Activated CD4-positive, alpha-beta T cell treated with anti-CD3 and anti-CD28 coated beads, Interleukin-2, amount 10 ng/mL, durations not matched to agents 24 days and 14 days (primary cell): ENCODE measurements around the gene PDLIM1. TPM values are rescaled to one million over a fixed set of nuclear protein-coding genes. Genes with fewer than 3 reads are reported as not detected.

Experiments
- DNase-seq: peaks from one replicate; pipeline ENCODE4 v3.0.0; 2022
- H3K27ac Mint-ChIP-seq: one replicate; pipeline ENCODE4 v1.8.0; 2022; ENCODE audit warnings: mild to moderate bottlenecking, mixed read lengths
- H3K27me3 Mint-ChIP-seq: one replicate; pipeline ENCODE4 v1.8.0; 2022; ENCODE audit warnings: mixed read lengths
- H3K36me3 Mint-ChIP-seq: one replicate; pipeline ENCODE4 v1.8.0; 2022; ENCODE audit warnings: low read depth, mild to moderate bottlenecking, mixed read lengths
- H3K4me1 Mint-ChIP-seq: one replicate; pipeline ENCODE4 v1.8.0; 2021; ENCODE audit warnings: mixed read lengths
- H3K4me3 Mint-ChIP-seq: one replicate; pipeline ENCODE4 v1.8.0; 2022; ENCODE audit warnings: mild to moderate bottlenecking, moderate library complexity, mixed read lengths
- H3K9me3 Mint-ChIP-seq: one replicate; pipeline ENCODE4 v1.8.0; 2021; ENCODE audit warnings: mixed read lengths
- intact Hi-C: fragments of 100-400 bp; cut with micrococcal nuclease; formaldehyde crosslinking; loops from one replicate; pipeline ENCODE4 v1.15.1; 2023
- total RNA-seq: library from RNA; stranded (reverse); gene quantifications from 2 replicates; pipeline ENCODE4 v1.2.3, GENCODE V29; 2022

The PDLIM1 gene
- total RNA-seq = 3.1 and 3.2 TPM in 2 replicates

- peak within 1 kb of the TSS; percentile 81 for H3K4me3 Mint-ChIP-seq
- intact Hi-C loops = loop anchor here (2.0 kb wide), 1 partner anchor 46 kb away; no protein-coding TSS in a partner anchor
- no peaks in the 10 kb centered on the region for H3K36me3 Mint-ChIP-seq
- H3K27me3 Mint-ChIP-seq = peaks cover 40% of the 10 kb centered on the region
- peak; percentile 89 for DNase-seq
- peak within 1 kb of the TSS; percentile 71 for H3K27ac Mint-ChIP-seq
- peaks cover 31% of the 10 kb centered on the region for H3K4me1 Mint-ChIP-seq
- H3K9me3 Mint-ChIP-seq = no peaks in the 10 kb centered on the region
These were observed at the start of gene PDLIM1 for GRCh38 chr10:95290461-95291364. PDLIM1 (minus strand) TSS chr10:95291003; CDS start chr10:95290915, 88 bp downstream.

- H3K4me3 Mint-ChIP-seq = no peak overlapping the region
- no peak for DNase-seq
- H3K4me1 Mint-ChIP-seq = no peaks in the 10 kb centered on the region
- intact Hi-C loops = no loop called here
- no peaks in the 10 kb centered on the region for H3K27me3 Mint-ChIP-seq
- no peaks in the 10 kb centered on the region for H3K36me3 Mint-ChIP-seq
- H3K27ac Mint-ChIP-seq = no peak overlapping the region
- no peaks in the 10 kb centered on the region for H3K9me3 Mint-ChIP-seq
These were observed 49.1 kb upstream of the PDLIM1 start for GRCh38 chr10:95339863-95340262.

GRCh38 chr10:95337423-95338160 is 46.8 kb upstream of the PDLIM1 start:
- H3K9me3 Mint-ChIP-seq = no peaks in the 10 kb centered on the region
- H3K4me1 Mint-ChIP-seq = no peaks in the 10 kb centered on the region
- no peaks in the 10 kb centered on the region for H3K27me3 Mint-ChIP-seq
- H3K4me3 Mint-ChIP-seq = no peak overlapping the region
- H3K27ac Mint-ChIP-seq = no peak overlapping the region
- no peaks in the 10 kb centered on the region for H3K36me3 Mint-ChIP-seq
- intact Hi-C loops = no loop called here
- DNase-seq = no peak

GRCh38 chr10:95336702-95337101 is 45.9 kb upstream of the PDLIM1 start:
- Mint-ChIP-seq H3K27me3 (no peaks in the 10 kb centered on the region), H3K4me1 (no peaks in the 10 kb centered on the region), H3K27ac (no peak overlapping the region), H3K9me3 (no peaks in the 10 kb centered on the region), H3K36me3 (no peaks in the 10 kb centered on the region), H3K4me3 (no peak overlapping the region)
- DNase-seq = no peak
- intact Hi-C loops = no loop called here

GRCh38 chr10:95335933-95336699 is 45.3 kb upstream of the PDLIM1 start:
- intact Hi-C loops = no loop called here
- H3K27me3 Mint-ChIP-seq = no peaks in the 10 kb centered on the region
- H3K4me3 Mint-ChIP-seq = no peak overlapping the region
- no peaks in the 10 kb centered on the region for H3K36me3 Mint-ChIP-seq
- H3K27ac Mint-ChIP-seq = no peak overlapping the region
- DNase-seq = no peak
- H3K4me1 Mint-ChIP-seq = no peaks in the 10 kb centered on the region
- no peaks in the 10 kb centered on the region for H3K9me3 Mint-ChIP-seq

- no peaks in the 10 kb centered on the region for H3K4me1 Mint-ChIP-seq
- no peaks in the 10 kb centered on the region for H3K27me3 Mint-ChIP-seq
- intact Hi-C loops = no loop called here
These were observed 44.0 kb upstream of the PDLIM1 start for GRCh38 chr10:95334805-95335144.

GRCh38 chr10:95333997-95334804 is 43.4 kb upstream of the PDLIM1 start:
- no peak for DNase-seq

More at GRCh38 chr10:95334805-95335144, 44.0 kb upstream of the PDLIM1 start:
- Mint-ChIP-seq H3K36me3 (no peaks in the 10 kb centered on the region), H3K27ac (no peak overlapping the region), H3K9me3 (no peaks in the 10 kb centered on the region), H3K4me3 (no peak overlapping the region)
- DNase-seq = no peak

GRCh38 chr10:95332666-95333249 is 42.0 kb upstream of the PDLIM1 start:
- Mint-ChIP-seq H3K4me3 (no peak overlapping the region), H3K4me1 (no peaks in the 10 kb centered on the region), H3K36me3 (no peaks in the 10 kb centered on the region), H3K9me3 (no peaks in the 10 kb centered on the region), H3K27me3 (no peaks in the 10 kb centered on the region), H3K27ac (no peak overlapping the region)
- no peak for DNase-seq
- intact Hi-C loops = no loop called here

More at GRCh38 chr10:95333997-95334804, 43.4 kb upstream of the PDLIM1 start:
- no peaks in the 10 kb centered on the region for H3K36me3 Mint-ChIP-seq
- intact Hi-C loops = no loop called here
- H3K27me3 Mint-ChIP-seq = no peaks in the 10 kb centered on the region
- no peaks in the 10 kb centered on the region for H3K4me1 Mint-ChIP-seq
- no peak overlapping the region for H3K27ac Mint-ChIP-seq
- H3K4me3 Mint-ChIP-seq = no peak overlapping the region
- no peaks in the 10 kb centered on the region for H3K9me3 Mint-ChIP-seq

GRCh38 chr10:95331596-95332130 is 40.9 kb upstream of the PDLIM1 start:
- Mint-ChIP-seq H3K27me3 (no peaks in the 10 kb centered on the region), H3K36me3 (no peaks in the 10 kb centered on the region), H3K4me3 (no peak overlapping the region), H3K4me1 (no peaks in the 10 kb centered on the region), H3K9me3 (no peaks in the 10 kb centered on the region), H3K27ac (no peak overlapping the region)
- no peak for DNase-seq
- intact Hi-C loops = no loop called here

- H3K27me3 Mint-ChIP-seq = peaks cover under 1% of the 10 kb centered on the region
- no peaks in the 10 kb centered on the region for H3K9me3 Mint-ChIP-seq
- intact Hi-C loops = no loop called here
- no peak for DNase-seq
- no peak overlapping the region for H3K27ac Mint-ChIP-seq
- no peaks in the 10 kb centered on the region for H3K4me1 Mint-ChIP-seq
- no peaks in the 10 kb centered on the region for H3K36me3 Mint-ChIP-seq
- no peak overlapping the region for H3K4me3 Mint-ChIP-seq
These were observed 40.2 kb upstream of the PDLIM1 start for GRCh38 chr10:95330966-95331453.

- Mint-ChIP-seq H3K4me3 (no peak overlapping the region), H3K27ac (no peak overlapping the region), H3K36me3 (no peaks in the 10 kb centered on the region), H3K4me1 (no peaks in the 10 kb centered on the region), H3K27me3 (peaks cover 7% of the 10 kb centered on the region), H3K9me3 (no peaks in the 10 kb centered on the region)
- intact Hi-C loops = no loop called here
- no peak for DNase-seq
These were observed 38.5 kb upstream of the PDLIM1 start for GRCh38 chr10:95329296-95329695.

GRCh38 chr10:95328013-95328412 is 37.2 kb upstream of the PDLIM1 start:
- H3K9me3 Mint-ChIP-seq = no peaks in the 10 kb centered on the region
- DNase-seq = no peak
- no peak overlapping the region for H3K4me3 Mint-ChIP-seq
- H3K27ac Mint-ChIP-seq = no peak overlapping the region
- peaks cover 7% of the 10 kb centered on the region for H3K27me3 Mint-ChIP-seq
- H3K36me3 Mint-ChIP-seq = no peaks in the 10 kb centered on the region
- no peaks in the 10 kb centered on the region for H3K4me1 Mint-ChIP-seq
- intact Hi-C loops = no loop called here
